Measurements from ENCODE around the gene PTCD2.

DNA sequence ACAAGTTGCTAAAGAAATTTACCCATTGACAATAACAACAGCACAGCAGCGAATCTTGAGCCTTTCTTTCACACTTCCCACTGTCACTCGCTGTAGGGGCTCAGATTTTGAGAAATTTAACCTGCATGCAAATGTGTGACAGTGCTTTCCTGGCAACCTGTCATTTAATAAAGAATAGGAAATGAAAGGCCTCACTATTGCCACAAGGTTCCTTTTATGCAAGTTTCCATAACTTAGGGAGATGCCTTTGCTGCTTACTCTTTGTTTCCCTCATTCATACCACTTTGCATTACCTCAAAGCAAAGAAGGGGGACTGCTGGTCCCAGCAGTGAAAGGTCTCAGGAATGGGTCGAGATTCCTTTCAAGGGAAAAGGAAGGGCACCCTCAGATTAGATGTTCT is 49.5 kb downstream of the PTCD2 start:
- TF ChIP-seq POLR2A (IDR thresholded peaks at IDR 0.05) (no peak), POLR2AphosphoS5 (IDR thresholded peaks at IDR 0.05) (no peak), EP300 (IDR thresholded peaks at IDR 0.05) (no peak)
- TF ChIP-seq, protein P1, sequence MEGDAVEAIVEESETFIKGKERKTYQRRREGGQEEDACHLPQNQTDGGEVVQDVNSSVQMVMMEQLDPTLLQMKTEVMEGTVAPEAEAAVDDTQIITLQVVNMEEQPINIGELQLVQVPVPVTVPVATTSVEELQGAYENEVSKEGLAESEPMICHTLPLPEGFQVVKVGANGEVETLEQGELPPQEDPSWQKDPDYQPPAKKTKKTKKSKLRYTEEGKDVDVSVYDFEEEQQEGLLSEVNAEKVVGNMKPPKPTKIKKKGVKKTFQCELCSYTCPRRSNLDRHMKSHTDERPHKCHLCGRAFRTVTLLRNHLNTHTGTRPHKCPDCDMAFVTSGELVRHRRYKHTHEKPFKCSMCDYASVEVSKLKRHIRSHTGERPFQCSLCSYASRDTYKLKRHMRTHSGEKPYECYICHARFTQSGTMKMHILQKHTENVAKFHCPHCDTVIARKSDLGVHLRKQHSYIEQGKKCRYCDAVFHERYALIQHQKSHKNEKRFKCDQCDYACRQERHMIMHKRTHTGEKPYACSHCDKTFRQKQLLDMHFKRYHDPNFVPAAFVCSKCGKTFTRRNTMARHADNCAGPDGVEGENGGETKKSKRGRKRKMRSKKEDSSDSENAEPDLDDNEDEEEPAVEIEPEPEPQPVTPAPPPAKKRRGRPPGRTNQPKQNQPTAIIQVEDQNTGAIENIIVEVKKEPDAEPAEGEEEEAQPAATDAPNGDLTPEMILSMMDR (IDR thresholded peaks at IDR 0.05) = no peak

All from stomach (tissue), 4 donors.